Activated CD4-positive, CD25-positive, alpha-beta regulatory T cell (primary cell): ENCODE measurements around the gene TLR7.

Experiments
- DNase-seq, 4 experiments: peaks; one replicate each; lab custom pipeline; 2025; lab: John Stamatoyannopoulos, UW

The TLR7 gene

GRCh38 chrX:12866451-12867377, at the start of gene TLR7:
Gene TLR7, plus strand, starts transcription at chrX:12867072. Its CDS starts 507 bp downstream, at chrX:12867579.
- no peak for DNase-seq

GRCh38 chrX:12817528-12817927, 49.3 kb upstream of the TLR7 start:
- no peak for DNase-seq

- no peak for DNase-seq
Observed at GRCh38 chrX:12819222-12819621, 47.6 kb upstream of the TLR7 start.

GRCh38 chrX:12820737-12821136, 46.1 kb upstream of the TLR7 start:
- DNase-seq: no peak

GRCh38 chrX:12824944-12825343, 41.9 kb upstream of the TLR7 start:
- DNase-seq: no peak

- DNase-seq: no peak
Observed at GRCh38 chrX:12825801-12826200, 41.1 kb upstream of the TLR7 start.

GRCh38 chrX:12843061-12843667, 23.7 kb upstream of the TLR7 start:
- no peak for DNase-seq

GRCh38 chrX:12843668-12844279, 23.1 kb upstream of the TLR7 start:
- no peak for DNase-seq

GRCh38 chrX:12844319-12844718, 22.6 kb upstream of the TLR7 start:
- DNase-seq: no peak

- no peak for DNase-seq
Observed at GRCh38 chrX:12865359-12865758, 1.5 kb upstream of the TLR7 start.

- no peak for DNase-seq
Observed at GRCh38 chrX:12867685-12868084, 813 bp downstream of the TLR7 start.

GRCh38 chrX:12868747-12869146, 1.9 kb downstream of the TLR7 start:
- DNase-seq: no peak

GRCh38 chrX:12871257-12871656, 4.4 kb downstream of the TLR7 start:
- no peak for DNase-seq

GRCh38 chrX:12872741-12873140, 5.9 kb downstream of the TLR7 start:
- DNase-seq: no peak

GRCh38 chrX:12874581-12874980, 7.7 kb downstream of the TLR7 start:
- no peak for DNase-seq

- no peak for DNase-seq
Observed at GRCh38 chrX:12877386-12877785, 10.5 kb downstream of the TLR7 start.

GRCh38 chrX:12878536-12878935, 11.7 kb downstream of the TLR7 start:
- no peak for DNase-seq

GRCh38 chrX:12881914-12882313, 15.0 kb downstream of the TLR7 start:
- no peak for DNase-seq

GRCh38 chrX:12885508-12885907, 18.6 kb downstream of the TLR7 start:
- no peak for DNase-seq

GRCh38 chrX:12886545-12886944, 19.7 kb downstream of the TLR7 start:
- no peak for DNase-seq

- no peak for DNase-seq
Observed at GRCh38 chrX:12887141-12887540, 20.3 kb downstream of the TLR7 start.

GRCh38 chrX:12887767-12888166, 20.9 kb downstream of the TLR7 start:
- DNase-seq: no peak

GRCh38 chrX:12890467-12890866, 23.6 kb downstream of the TLR7 start:
- DNase-seq: no peak
